ENCODE results near the gene TMEM167B. TPM values are rescaled to one million over a fixed set of nuclear protein-coding genes. Genes with fewer than 3 reads are reported as not detected.

Gene TMEM167B
- 10 to 100 TPM; 22.2 to 29.2 (median 24.8) TPM for total RNA-seq

DNA sequence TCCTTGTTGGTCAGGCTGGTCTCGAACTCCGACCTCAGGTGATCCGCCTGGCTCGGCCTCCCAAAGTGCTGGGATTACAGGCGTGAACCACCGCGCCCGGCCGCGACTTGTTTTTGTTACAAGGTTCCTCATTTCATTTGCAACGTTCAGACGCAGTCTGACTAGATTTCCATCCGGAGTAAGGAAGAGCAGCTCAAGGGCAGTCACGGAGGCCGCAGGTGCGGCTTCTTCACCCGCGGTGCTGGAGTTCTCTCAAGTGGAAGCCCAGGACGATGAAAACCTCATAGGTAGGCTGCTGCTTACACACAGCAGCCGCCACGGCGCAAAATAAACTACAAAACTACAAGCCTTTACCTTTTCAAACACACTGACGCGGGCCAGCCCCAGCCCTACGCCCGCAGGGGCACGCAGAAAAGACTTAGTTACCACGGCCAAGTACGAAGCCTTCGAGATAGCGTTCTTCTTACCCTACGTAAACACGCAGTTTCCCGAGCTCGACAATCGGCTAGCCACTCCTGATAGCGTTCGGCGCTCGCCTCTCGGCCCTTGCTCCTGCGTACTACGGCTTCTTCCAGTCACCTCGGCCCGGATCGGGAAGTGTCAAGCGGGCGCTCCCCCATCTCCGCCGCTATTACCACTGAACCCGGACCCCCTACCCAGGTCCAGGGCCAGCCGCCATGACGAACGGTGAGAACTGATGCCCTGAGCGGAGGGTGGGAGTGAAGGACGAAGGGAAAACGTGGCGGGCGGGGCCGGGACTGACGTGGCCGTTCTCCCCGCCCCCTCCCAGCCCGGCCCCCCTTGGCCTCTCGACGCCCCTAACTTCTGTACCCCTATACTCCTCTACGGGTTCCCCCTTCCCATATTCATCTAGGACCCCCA is at the start of gene TMEM167B:
TMEM167B (plus strand) TSS at position 569 of the 882 bp plus-strand sequence; CDS start at position 678, 109 bp downstream.
- peak; percentile 93 for ATAC-seq (ENCODE audit: low FRiP score)
- DNase-seq (ENCODE audit: low spot score) = peak; percentile 60
- TF ChIP-seq, protein P1, sequence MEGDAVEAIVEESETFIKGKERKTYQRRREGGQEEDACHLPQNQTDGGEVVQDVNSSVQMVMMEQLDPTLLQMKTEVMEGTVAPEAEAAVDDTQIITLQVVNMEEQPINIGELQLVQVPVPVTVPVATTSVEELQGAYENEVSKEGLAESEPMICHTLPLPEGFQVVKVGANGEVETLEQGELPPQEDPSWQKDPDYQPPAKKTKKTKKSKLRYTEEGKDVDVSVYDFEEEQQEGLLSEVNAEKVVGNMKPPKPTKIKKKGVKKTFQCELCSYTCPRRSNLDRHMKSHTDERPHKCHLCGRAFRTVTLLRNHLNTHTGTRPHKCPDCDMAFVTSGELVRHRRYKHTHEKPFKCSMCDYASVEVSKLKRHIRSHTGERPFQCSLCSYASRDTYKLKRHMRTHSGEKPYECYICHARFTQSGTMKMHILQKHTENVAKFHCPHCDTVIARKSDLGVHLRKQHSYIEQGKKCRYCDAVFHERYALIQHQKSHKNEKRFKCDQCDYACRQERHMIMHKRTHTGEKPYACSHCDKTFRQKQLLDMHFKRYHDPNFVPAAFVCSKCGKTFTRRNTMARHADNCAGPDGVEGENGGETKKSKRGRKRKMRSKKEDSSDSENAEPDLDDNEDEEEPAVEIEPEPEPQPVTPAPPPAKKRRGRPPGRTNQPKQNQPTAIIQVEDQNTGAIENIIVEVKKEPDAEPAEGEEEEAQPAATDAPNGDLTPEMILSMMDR (IDR thresholded peaks at IDR 0.05) = no peak

DNA sequence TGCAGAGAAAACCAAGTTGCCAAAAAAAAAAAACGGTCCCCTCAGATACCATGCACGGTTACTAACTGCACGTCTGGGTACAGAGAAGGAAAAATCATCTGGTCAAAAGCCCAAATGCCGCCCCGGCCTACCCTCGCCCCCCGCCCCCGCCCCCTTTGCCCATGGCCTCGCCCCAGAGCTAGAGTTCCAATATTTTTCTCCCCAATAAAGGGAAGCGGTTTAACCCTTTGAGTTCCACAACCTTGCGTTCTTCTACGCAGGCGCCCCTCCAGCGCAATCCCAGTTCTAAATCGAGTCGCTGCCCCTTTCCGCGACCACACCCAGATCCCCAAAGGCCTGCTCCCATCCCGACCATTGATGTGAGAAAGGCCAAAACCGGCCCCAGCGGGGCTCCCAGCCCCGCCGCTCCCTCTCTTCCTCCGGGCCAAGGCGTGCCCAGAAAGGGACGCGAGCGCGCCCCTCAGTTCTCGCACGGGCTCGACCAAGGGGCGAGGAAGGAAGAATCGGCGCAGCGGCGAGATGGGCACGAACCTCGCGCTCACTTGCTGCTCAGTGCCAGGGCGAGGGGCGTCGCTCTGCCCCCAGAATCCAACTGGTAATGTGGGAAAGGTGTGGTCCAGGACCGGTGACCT is 49.5 kb upstream of the TMEM167B start:
- ATAC-seq (ENCODE audit: low FRiP score) = peak; percentile 18
- DNase-seq (ENCODE audit: low spot score) = no peak

DNA sequence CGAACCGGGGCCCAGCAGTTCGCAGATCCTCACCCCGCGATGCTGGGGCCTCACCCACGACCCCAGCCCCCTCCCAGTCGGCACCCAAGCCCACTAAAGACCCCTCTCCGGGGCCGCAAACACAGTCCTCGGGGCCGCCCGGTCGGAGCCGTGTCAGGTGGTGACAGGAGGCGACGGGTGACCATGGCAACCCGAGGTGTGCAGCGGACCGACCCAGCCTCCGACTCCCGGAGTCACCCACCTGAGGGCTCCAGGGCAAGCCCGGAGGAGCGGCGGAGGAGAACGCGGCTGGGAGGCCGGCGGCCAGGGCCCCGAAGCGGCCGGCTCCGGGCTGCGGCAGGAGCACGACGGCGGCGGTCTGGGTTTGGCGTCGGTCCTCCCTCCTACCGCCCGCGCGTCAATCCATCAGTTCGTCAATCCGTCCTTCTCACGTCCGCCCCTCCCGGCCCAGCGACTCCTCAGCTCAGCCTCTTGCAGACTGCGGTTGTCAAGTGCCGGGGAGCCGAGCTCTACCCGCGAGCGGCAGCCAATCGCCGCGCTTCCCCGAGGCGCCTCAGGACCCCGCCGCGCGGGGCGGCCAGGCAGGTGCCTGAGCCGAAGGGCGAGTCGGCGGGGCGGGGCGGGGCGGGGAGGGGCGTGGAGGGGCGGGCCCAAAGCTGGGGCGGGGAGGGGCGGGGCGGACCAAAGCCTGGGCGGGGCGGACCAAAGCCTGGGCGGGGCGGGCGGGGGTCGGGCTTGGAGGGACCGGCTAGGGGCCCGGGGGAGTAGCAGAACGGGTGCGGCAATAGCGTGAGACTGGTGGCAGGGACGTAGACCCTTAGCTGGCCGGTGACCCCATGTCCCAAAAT is 48.7 kb upstream of the TMEM167B start, which contains the start of gene WDR47:
WDR47 (minus strand) TSS at position 482 of the 848 bp plus-strand sequence. CDS start 18,590 bp downstream, outside the sequence.
- TF ChIP-seq, protein P1 (IDR thresholded peaks at IDR 0.05) = no peak
- peak; percentile 100 for ATAC-seq (ENCODE audit: low FRiP score)
- peak; percentile 77 for DNase-seq (ENCODE audit: low spot score)

More for the DNA sequence above, 49.5 kb upstream of the TMEM167B start:
- TF ChIP-seq, protein P1 (IDR thresholded peaks at IDR 0.05) = no peak

DNA sequence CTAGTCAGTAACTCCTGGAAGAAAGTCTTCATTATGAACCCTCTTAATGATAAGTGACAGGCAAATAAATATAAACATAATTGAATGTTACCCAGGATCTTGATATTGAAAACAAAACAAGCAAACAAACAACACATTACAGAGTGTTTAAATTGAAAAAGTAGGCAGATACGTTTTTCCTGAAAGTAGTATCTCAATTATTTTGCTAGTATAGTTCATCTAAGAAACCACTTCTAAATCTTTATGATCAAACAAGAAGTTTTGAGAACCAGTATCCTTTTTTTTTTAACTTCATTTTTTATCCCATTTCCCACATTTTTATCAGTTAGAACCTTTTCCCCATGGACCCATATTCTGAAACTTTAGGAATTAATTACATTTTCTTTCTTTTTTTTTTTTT is 45.0 kb upstream of the TMEM167B start:
- ATAC-seq (ENCODE audit: low FRiP score) = no peak
- TF ChIP-seq, protein P1 (IDR thresholded peaks at IDR 0.05) = no peak
- DNase-seq (ENCODE audit: low spot score) = no peak

DNA sequence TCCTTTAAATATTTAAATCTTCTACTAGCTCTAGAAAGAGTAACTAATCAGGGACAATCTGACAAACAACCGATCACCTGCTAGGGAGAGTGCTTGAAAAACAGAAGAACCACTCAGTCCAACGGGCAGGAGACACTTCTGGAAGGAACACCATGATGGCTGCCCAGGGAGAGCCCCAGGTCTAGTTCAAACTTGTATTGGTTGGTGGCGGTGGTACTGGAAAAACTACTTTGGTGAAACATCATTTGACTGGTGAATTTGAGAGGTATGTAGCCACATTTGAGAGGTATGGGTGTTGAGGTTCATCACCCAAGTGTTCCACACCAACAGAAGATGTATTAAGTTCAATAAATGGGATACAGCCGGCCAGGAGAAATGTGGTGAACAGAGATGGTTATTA is 43.9 kb upstream of the TMEM167B start:
- ATAC-seq (ENCODE audit: low FRiP score) (no peak), DNase-seq (ENCODE audit: low spot score) (no peak)
- TF ChIP-seq, protein P1 (IDR thresholded peaks at IDR 0.05) = no peak

DNA sequence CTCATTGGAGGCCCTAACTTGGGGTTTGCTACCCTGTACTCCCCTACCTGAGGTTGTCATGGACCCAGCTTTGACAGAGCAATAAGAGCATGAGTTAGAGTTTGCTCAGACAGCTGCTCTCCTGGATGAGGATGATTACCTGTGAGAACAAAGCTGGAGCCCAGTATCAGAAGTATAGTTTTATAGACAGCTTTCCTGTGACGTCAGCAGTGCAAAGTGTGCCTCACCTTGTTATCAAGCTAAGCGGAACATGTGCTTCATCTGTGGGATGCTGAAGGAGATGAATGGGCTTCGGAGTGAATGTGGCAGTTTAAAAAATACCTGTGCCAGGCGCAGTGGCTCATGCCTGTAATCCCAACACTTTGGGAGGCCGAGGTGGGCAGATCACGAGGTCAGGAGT is 43.2 kb upstream of the TMEM167B start:
- no peak for ATAC-seq (ENCODE audit: low FRiP score)
- TF ChIP-seq, protein P1 (IDR thresholded peaks at IDR 0.05) = no peak

More for the DNA sequence above, 43.2 kb upstream of the TMEM167B start:
- DNase-seq (ENCODE audit: low spot score) = no peak

Data from omental fat pad (tissue), 4 donors.